ENCODE data around the gene ANK3. TPM values are rescaled to one million over a fixed set of nuclear protein-coding genes. Genes with fewer than 3 reads are reported as not detected.

ANK3 gene
- polyA plus RNA-seq, 1 donor (not counting 4 experiments of a cell fraction or from before 2014, with no cell fraction given), result 8.3 TPM

- no peak for FAIRE-seq
- dilution Hi-C loops (cut with MboI; ENCODE audit: extremely low pct_ligation_motif_present, low sequenced_read_pairs), result no loop called here
Observed at GRCh38 chr10:60262647-60263126, 127.0 kb downstream of the ANK3 start.

GRCh38 chr10:60260321-60260720 is 129.4 kb downstream of the ANK3 start:
- H3K27ac ChIP-seq (ENCODE audit: control insufficient read depth, insufficient read depth, low read length), result no peak overlapping the region
- TF ChIP-seq CTCF (optimal IDR thresholded peaks at IDR 0.05 in 1 of 3, IDR thresholded peaks at IDR 0.05 in 1 of 3, conservative IDR thresholded peaks at IDR 0.05 in 1 of 3; ENCODE audit: extremely low read depth in 1 of 3, insufficient read depth in 2 of 3, low read length in 3 of 3) (no peak), EZH2 (IDR thresholded peaks at IDR 0.05; ENCODE audit: low read length) (no peak)
- dilution Hi-C loops (cut with MboI; ENCODE audit: extremely low pct_ligation_motif_present, low sequenced_read_pairs), result no loop called here
- H3K79me2 ChIP-seq (ENCODE audit: control insufficient read depth, insufficient read depth, low read length), result no peaks in the 10 kb centered on the region
- no peaks in the 10 kb centered on the region for H3K27me3 ChIP-seq (ENCODE audit: control insufficient read depth, extremely low read depth, insufficient read depth, low read length)
- no peaks in the 10 kb centered on the region for H4K20me1 ChIP-seq (ENCODE audit: control insufficient read depth, extremely low read depth, insufficient read depth, low read length)
- H3K4me3 ChIP-seq (ENCODE audit: control insufficient read depth in 2 of 3, extremely low read depth in 1 of 3, insufficient read depth in 2 of 3, low read depth in 1 of 3, low read length in 3 of 3), result no peak overlapping the region
- H3K36me3 ChIP-seq (ENCODE audit: control insufficient read depth in 2 of 2, extremely low read depth in 1 of 2, insufficient read depth in 2 of 2, low read length in 2 of 2), result no peaks in the 10 kb centered on the region
- no peaks in the 10 kb centered on the region for H3K4me1 ChIP-seq (ENCODE audit: control insufficient read depth, extremely low read depth, insufficient read depth, low read length)
- H3K9ac ChIP-seq (ENCODE audit: control insufficient read depth, extremely low read depth, insufficient read depth, low read length), result no peak overlapping the region
- FAIRE-seq (peak; percentile 62), DNase-seq (ENCODE audit: low read depth, low spot score) (no peak)
- no peaks in the 10 kb centered on the region for H3K9me3 ChIP-seq (ENCODE audit: control insufficient read depth, low read depth, low read length)
- no peak overlapping the region for H3K4me2 ChIP-seq (ENCODE audit: control insufficient read depth, extremely low read depth, insufficient read depth, low read depth, low read length)
- H3K9me1 ChIP-seq (ENCODE audit: control insufficient read depth, extremely low read depth, insufficient read depth, low read length), result no peaks in the 10 kb centered on the region
- no peak overlapping the region for H2AFZ ChIP-seq (ENCODE audit: control insufficient read depth, low read length)

More at GRCh38 chr10:60262647-60263126, 127.0 kb downstream of the ANK3 start:
- Histone ChIP-seq H3K4me3 (ENCODE audit: control insufficient read depth in 2 of 3, extremely low read depth in 1 of 3, insufficient read depth in 2 of 3, low read depth in 1 of 3, low read length in 3 of 3) (no peak overlapping the region), H3K27ac (ENCODE audit: control insufficient read depth, insufficient read depth, low read length) (no peak overlapping the region), H4K20me1 (ENCODE audit: control insufficient read depth, extremely low read depth, insufficient read depth, low read length) (no peaks in the 10 kb centered on the region), H3K4me1 (ENCODE audit: control insufficient read depth, extremely low read depth, insufficient read depth, low read length) (no peaks in the 10 kb centered on the region), H3K79me2 (ENCODE audit: control insufficient read depth, insufficient read depth, low read length) (no peaks in the 10 kb centered on the region), H3K36me3 (ENCODE audit: control insufficient read depth in 2 of 2, extremely low read depth in 1 of 2, insufficient read depth in 2 of 2, low read length in 2 of 2) (no peaks in the 10 kb centered on the region), H2AFZ (ENCODE audit: control insufficient read depth, low read length) (no peak overlapping the region), H3K9me3 (ENCODE audit: control insufficient read depth, low read depth, low read length) (no peaks in the 10 kb centered on the region), H3K9ac (ENCODE audit: control insufficient read depth, extremely low read depth, insufficient read depth, low read length) (no peak overlapping the region), H3K4me2 (ENCODE audit: control insufficient read depth, extremely low read depth, insufficient read depth, low read depth, low read length) (no peak overlapping the region), H3K9me1 (ENCODE audit: control insufficient read depth, extremely low read depth, insufficient read depth, low read length) (no peaks in the 10 kb centered on the region), H3K27me3 (ENCODE audit: control insufficient read depth, extremely low read depth, insufficient read depth, low read length) (no peaks in the 10 kb centered on the region)
- DNase-seq (ENCODE audit: low read depth, low spot score), result no peak
- TF ChIP-seq CTCF (optimal IDR thresholded peaks at IDR 0.05 in 1 of 3, IDR thresholded peaks at IDR 0.05 in 1 of 3, conservative IDR thresholded peaks at IDR 0.05 in 1 of 3; ENCODE audit: extremely low read depth in 1 of 3, insufficient read depth in 2 of 3, low read length in 3 of 3) (no peak), EZH2 (IDR thresholded peaks at IDR 0.05; ENCODE audit: low read length) (no peak)

Data from keratinocyte (primary cell).